Measurements from ENCODE around the gene MICU2.
"Not testable (repeated sequence)": the region's sequence is repeated elsewhere in the genome, so short reads cannot be mapped to it uniquely, and the experiment has no call there.

The MICU2 gene

DNA sequence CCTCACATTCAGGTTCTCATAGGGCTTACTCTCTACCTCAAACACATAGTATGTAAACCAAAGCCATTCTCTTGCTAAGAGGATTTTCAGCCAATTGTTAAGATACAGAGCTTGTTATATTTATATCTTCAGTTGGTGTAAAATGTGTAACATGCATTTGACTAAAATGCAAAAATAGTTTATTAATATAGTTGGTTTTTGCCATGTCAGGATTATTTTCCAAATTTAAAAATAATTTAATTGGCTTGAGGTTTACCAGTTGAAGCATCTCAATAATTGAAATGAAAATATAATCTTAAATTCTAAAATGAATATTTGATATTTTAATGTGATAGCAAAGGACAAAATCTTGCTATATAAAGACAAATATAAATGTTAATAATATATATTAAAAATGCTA is 7.2 kb downstream of the MICU2 start:
- Histone ChIP-seq H2BK120ac (ENCODE audit: low read depth, low read length) (no peak overlapping the region), H3K27ac (replicated peaks; ENCODE audit: low read length) (no peak overlapping the region), H2AK5ac (ENCODE audit: low read depth, low read length) (no peak overlapping the region), H3K9ac (ENCODE audit: low read depth, low read length, poor library complexity) (no peak overlapping the region), H3K36me3 (replicated peaks in 1 of 2; ENCODE audit: control insufficient read depth in 2 of 2, insufficient read depth in 2 of 2, low read length in 2 of 2) (peaks cover 1 to 14% of the 10 kb centered on the region in 2 donors), H3K4me3 (ENCODE audit: low read length in 2 of 2) (no peak overlapping the region), H3K9me3 (replicated peaks in 1 of 2; ENCODE audit: control insufficient read depth in 2 of 2, insufficient read depth in 1 of 2, low read depth in 1 of 2, low read length in 2 of 2) (peaks cover 0 to 4% of the 10 kb centered on the region in 2 donors), H3K79me1 (ENCODE audit: low read depth, low read length) (peaks cover 6% of the 10 kb centered on the region), H4K8ac (ENCODE audit: low read depth, low read length) (no peak overlapping the region), H3K18ac (ENCODE audit: low read length) (no peak overlapping the region), H3K27me3 (ENCODE audit: control insufficient read depth in 3 of 3, insufficient read depth in 3 of 3, low read depth in 1 of 3, low read length in 3 of 3) (no peaks in the 10 kb centered on the region), H3K4me2 (ENCODE audit: insufficient read depth, low read length, poor library complexity, severe bottlenecking) (no peak overlapping the region), H2BK5ac (ENCODE audit: low read length) (no peak overlapping the region), H3K14ac (ENCODE audit: low read length) (no peak overlapping the region), H3K4me1 (ENCODE audit: control insufficient read depth in 2 of 2, insufficient read depth in 1 of 2, low read depth in 1 of 2, low read length in 2 of 2) (no peaks in the 10 kb centered on the region), H3K23ac (ENCODE audit: low read depth, low read length, poor library complexity) (no peak overlapping the region), H2BK15ac (ENCODE audit: low read length) (no peak overlapping the region), H3K4ac (ENCODE audit: low read length) (no peak overlapping the region), H2AFZ (ENCODE audit: low read length) (no peak overlapping the region), H4K91ac (ENCODE audit: low read depth, low read length, poor library complexity) (no peak overlapping the region), H2BK12ac (ENCODE audit: low read length) (no peak overlapping the region)
- no peak for DNase-seq (ENCODE audit: low spot score)

DNA sequence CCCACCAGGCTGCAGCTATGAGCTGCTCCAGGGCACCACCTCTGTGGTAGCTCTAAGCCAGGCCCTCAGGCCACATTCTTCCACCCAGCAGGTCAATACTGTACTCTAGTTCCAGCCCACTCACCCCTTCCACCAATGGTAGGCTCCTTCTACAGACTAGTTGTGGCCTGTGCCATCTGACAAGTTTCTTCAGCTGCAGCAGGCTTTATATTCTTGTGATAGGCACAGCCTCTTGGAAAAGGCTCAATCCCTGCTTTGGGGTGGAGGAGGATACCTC is 8.5 kb downstream of the MICU2 start:
- H2BK120ac ChIP-seq (ENCODE audit: low read depth, low read length): no peak overlapping the region
- no peak overlapping the region for H4K91ac ChIP-seq (ENCODE audit: low read depth, low read length, poor library complexity)
- no peaks in the 10 kb centered on the region for H3K4me1 ChIP-seq (ENCODE audit: control insufficient read depth in 2 of 2, insufficient read depth in 1 of 2, low read depth in 1 of 2, low read length in 2 of 2)
- H3K9me3 ChIP-seq (replicated peaks in 1 of 2; ENCODE audit: control insufficient read depth in 2 of 2, insufficient read depth in 1 of 2, low read depth in 1 of 2, low read length in 2 of 2): peaks cover 0 to 4% of the 10 kb centered on the region in 2 donors
- no peak overlapping the region for H3K4me2 ChIP-seq (ENCODE audit: insufficient read depth, low read length, poor library complexity, severe bottlenecking)
- H2AK5ac ChIP-seq (ENCODE audit: low read depth, low read length): no peak overlapping the region
- no peak overlapping the region for H3K23ac ChIP-seq (ENCODE audit: low read depth, low read length, poor library complexity)
- no peak overlapping the region for H3K4me3 ChIP-seq (ENCODE audit: low read length in 2 of 2)
- H4K8ac ChIP-seq (ENCODE audit: low read depth, low read length): no peak overlapping the region
- no peak overlapping the region for H3K27ac ChIP-seq (replicated peaks; ENCODE audit: low read length)
- H3K14ac ChIP-seq (ENCODE audit: low read length): no peak overlapping the region
- no peaks in the 10 kb centered on the region for H3K27me3 ChIP-seq (ENCODE audit: control insufficient read depth in 3 of 3, insufficient read depth in 3 of 3, low read depth in 1 of 3, low read length in 3 of 3)
- H3K36me3 ChIP-seq (replicated peaks in 1 of 2; ENCODE audit: control insufficient read depth in 2 of 2, insufficient read depth in 2 of 2, low read length in 2 of 2): peaks cover 0 to 6% of the 10 kb centered on the region in 2 donors
- peaks cover 6% of the 10 kb centered on the region for H3K79me1 ChIP-seq (ENCODE audit: low read depth, low read length)
- no peak overlapping the region for H2BK12ac ChIP-seq (ENCODE audit: low read length)
- H2AFZ ChIP-seq (ENCODE audit: low read length): no peak overlapping the region
- H3K4ac ChIP-seq (ENCODE audit: low read length): no peak overlapping the region
- H3K18ac ChIP-seq (ENCODE audit: low read length): no peak overlapping the region
- H2BK15ac ChIP-seq (ENCODE audit: low read length): no peak overlapping the region
- H3K9ac ChIP-seq (ENCODE audit: low read depth, low read length, poor library complexity): no peak overlapping the region
- no peak for DNase-seq (ENCODE audit: low spot score)
- H2BK5ac ChIP-seq (ENCODE audit: low read length): no peak overlapping the region

DNA sequence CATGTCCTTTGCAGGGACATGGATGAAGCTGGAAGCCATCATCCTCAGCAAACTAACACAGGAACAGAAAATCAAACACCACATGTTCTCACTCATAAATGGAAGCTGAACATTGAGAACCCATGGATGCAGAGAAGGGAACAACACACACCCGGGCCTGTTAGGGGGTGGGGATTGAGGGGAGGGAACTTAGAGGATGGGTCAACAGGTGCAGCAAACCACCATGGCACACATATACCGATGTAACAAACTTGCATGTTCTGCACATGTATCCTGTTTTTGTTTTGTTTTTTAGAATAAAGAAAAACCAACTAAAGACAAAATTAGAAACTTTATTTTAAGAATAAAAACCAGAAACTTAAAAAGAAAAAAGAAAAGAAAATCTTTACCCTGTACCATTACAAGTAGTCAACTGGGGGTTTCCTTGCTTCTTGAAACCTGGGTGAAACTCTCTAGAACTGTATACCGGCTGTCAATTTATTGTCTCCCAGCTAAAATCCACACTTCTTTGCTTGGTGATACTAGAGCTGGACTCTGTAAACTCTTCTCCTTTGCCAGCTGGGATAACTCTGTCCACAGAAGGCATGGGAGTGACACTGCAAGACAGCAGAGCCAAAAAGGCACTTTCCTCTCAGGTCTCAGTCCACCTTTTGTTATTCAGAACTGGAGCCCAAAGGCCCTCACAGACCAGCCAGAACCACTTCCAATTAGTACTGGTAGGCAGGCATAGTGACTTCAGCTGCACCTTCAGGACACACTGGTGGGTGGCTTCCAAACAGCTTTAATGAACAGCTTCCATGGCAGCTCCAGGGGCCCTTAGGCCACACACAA is 9.0 kb downstream of the MICU2 start:
- H3K79me1 ChIP-seq (ENCODE audit: low read depth, low read length): peaks cover 6% of the 10 kb centered on the region
- H3K9me3 ChIP-seq (replicated peaks in 1 of 2; ENCODE audit: control insufficient read depth in 2 of 2, insufficient read depth in 1 of 2, low read depth in 1 of 2, low read length in 2 of 2): peaks cover 0 to 4% of the 10 kb centered on the region in 2 donors
- H3K36me3 ChIP-seq (replicated peaks in 1 of 2; ENCODE audit: control insufficient read depth in 2 of 2, insufficient read depth in 2 of 2, low read length in 2 of 2): peaks cover 0 to 6% of the 10 kb centered on the region in 2 donors
- no peak overlapping the region for H3K4ac ChIP-seq (ENCODE audit: low read length)
- no peak for DNase-seq (ENCODE audit: low spot score)
- H2BK120ac ChIP-seq (ENCODE audit: low read depth, low read length): no peak overlapping the region
- H3K27ac ChIP-seq (replicated peaks; ENCODE audit: low read length): no peak overlapping the region
- no peak overlapping the region for H2AK5ac ChIP-seq (ENCODE audit: low read depth, low read length)
- no peak overlapping the region for H2AFZ ChIP-seq (ENCODE audit: low read length)
- no peak overlapping the region for H3K4me2 ChIP-seq (ENCODE audit: insufficient read depth, low read length, poor library complexity, severe bottlenecking)
- no peak overlapping the region for H4K8ac ChIP-seq (ENCODE audit: low read depth, low read length)
- no peak overlapping the region for H2BK5ac ChIP-seq (ENCODE audit: low read length)
- no peak overlapping the region for H2BK15ac ChIP-seq (ENCODE audit: low read length)
- H3K9ac ChIP-seq (ENCODE audit: low read depth, low read length, poor library complexity): no peak overlapping the region
- no peak overlapping the region for H4K91ac ChIP-seq (ENCODE audit: low read depth, low read length, poor library complexity)
- no peak overlapping the region for H3K23ac ChIP-seq (ENCODE audit: low read depth, low read length, poor library complexity)
- H2BK12ac ChIP-seq (ENCODE audit: low read length): no peak overlapping the region
- no peak overlapping the region for H3K18ac ChIP-seq (ENCODE audit: low read length)
- no peak overlapping the region for H3K14ac ChIP-seq (ENCODE audit: low read length)
- no CpG with 5 or more reads among the region's 3 CpGs for WGBS, 2 donors (ENCODE audit: extremely low coverage in 2 of 2, insufficient read length in 2 of 2, insufficient replicate concordance in 1 of 2)
- H3K4me1 ChIP-seq (ENCODE audit: control insufficient read depth in 2 of 2, insufficient read depth in 1 of 2, low read depth in 1 of 2, low read length in 2 of 2): no peaks in the 10 kb centered on the region
- H3K4me3 ChIP-seq (ENCODE audit: low read length in 2 of 2): no peak overlapping the region
- no peaks in the 10 kb centered on the region for H3K27me3 ChIP-seq (ENCODE audit: control insufficient read depth in 3 of 3, insufficient read depth in 3 of 3, low read depth in 1 of 3, low read length in 3 of 3)

DNA sequence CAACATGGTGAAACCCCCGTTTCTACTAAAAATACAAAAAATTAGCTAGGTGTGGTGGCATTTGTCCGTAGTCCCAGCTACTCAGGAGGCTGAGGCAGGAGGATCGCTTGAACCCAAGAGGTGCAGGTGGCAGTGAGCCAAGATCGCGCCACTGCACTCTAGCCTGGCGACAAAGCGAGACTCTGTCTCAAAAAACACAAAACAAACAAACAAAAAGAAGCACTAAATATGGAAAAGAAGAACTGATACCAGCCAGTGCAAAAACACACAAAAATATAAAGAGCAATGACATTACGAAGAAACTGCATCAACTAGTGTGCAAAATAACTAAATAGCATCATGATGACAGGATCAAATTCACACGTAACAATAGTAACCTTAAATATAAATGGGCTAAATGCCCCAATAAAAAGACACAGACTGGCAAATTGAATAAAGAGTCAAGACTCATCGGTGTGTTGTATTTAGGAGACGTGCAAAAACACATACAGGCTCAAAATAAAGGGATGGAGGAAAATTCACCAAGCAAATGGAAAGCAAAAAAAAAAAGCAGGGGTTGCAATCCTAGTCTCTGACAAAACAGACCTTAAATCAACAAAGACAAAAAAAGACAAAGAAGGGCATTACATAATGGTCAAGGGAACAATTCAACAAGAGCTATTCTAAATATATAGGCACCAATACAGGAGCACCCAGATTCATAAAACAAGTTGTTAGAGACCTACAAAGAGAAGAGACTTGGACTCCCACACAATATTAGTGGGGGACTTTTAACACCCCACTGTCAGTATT is 13.1 kb downstream of the MICU2 start:
- not testable (repeated sequence) for H3K27me3 ChIP-seq (ENCODE audit: control insufficient read depth in 3 of 3, insufficient read depth in 3 of 3, low read depth in 1 of 3, low read length in 3 of 3); H4K8ac ChIP-seq (ENCODE audit: low read depth, low read length); H4K91ac ChIP-seq (ENCODE audit: low read depth, low read length, poor library complexity); H3K4me3 ChIP-seq (ENCODE audit: low read length in 2 of 2); H3K79me1 ChIP-seq (ENCODE audit: low read depth, low read length); H3K9ac ChIP-seq (ENCODE audit: low read depth, low read length, poor library complexity); H2BK12ac ChIP-seq (ENCODE audit: low read length); H3K14ac ChIP-seq (ENCODE audit: low read length); H3K23ac ChIP-seq (ENCODE audit: low read depth, low read length, poor library complexity); H2BK15ac ChIP-seq (ENCODE audit: low read length); H3K9me3 ChIP-seq (replicated peaks in 1 of 2; ENCODE audit: control insufficient read depth in 2 of 2, insufficient read depth in 1 of 2, low read depth in 1 of 2, low read length in 2 of 2); H3K27ac ChIP-seq (replicated peaks; ENCODE audit: low read length); DNase-seq (ENCODE audit: low spot score); H3K18ac ChIP-seq (ENCODE audit: low read length); H3K4me2 ChIP-seq (ENCODE audit: insufficient read depth, low read length, poor library complexity, severe bottlenecking); H2BK120ac ChIP-seq (ENCODE audit: low read depth, low read length); H2AK5ac ChIP-seq (ENCODE audit: low read depth, low read length); H3K36me3 ChIP-seq (replicated peaks in 1 of 2; ENCODE audit: control insufficient read depth in 2 of 2, insufficient read depth in 2 of 2, low read length in 2 of 2); H3K4ac ChIP-seq (ENCODE audit: low read length); H2AFZ ChIP-seq (ENCODE audit: low read length); H3K4me1 ChIP-seq (ENCODE audit: control insufficient read depth in 2 of 2, insufficient read depth in 1 of 2, low read depth in 1 of 2, low read length in 2 of 2); H2BK5ac ChIP-seq (ENCODE audit: low read length)
- no CpG with 5 or more reads among the region's 11 CpGs for WGBS, 2 donors (ENCODE audit: extremely low coverage in 2 of 2, insufficient read length in 2 of 2, insufficient replicate concordance in 1 of 2)
